AG10803 (cell line): ENCODE measurements around the gene FGFR2.

Experiments
- DNase-seq: peaks from one replicate; pipeline ENCODE4 v3.0.0; 2010; ENCODE audit warnings: low read depth
- H3K4me3 ChIP-seq: 2 replicates; pipeline ENCODE4 v1.5.1; 2011; ENCODE audit warnings: mild to moderate bottlenecking, low read length, control low read depth
- TF ChIP-seq, protein P1 (sequence below): conservative IDR thresholded peaks from 2 replicates; pipeline ENCODE4 v1.5.1; 2011; ENCODE audit warnings: mild to moderate bottlenecking, low read length, control low read depth, inconsistent platforms

The FGFR2 gene

DNA sequence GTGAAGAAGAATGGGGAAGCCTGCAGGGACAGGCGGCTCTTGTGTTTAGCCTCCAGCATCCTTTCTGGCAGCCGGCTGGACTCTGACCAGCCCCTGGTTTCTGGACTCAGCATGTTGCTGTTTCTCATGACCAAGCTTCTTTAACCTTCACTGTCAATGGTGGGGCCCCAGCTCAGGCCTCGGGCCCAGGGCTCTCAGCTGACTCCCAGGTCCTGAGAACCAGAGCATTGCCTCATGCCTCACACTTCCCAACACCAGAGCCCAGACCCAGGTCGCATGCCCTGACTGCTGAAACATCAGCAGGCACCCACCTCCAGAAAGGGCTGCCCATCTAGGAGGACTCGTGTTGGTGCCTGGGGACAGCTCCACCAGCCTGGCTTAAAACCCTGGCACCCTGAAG is 34.8 kb upstream of the FGFR2 start:
- TF ChIP-seq, protein P1, sequence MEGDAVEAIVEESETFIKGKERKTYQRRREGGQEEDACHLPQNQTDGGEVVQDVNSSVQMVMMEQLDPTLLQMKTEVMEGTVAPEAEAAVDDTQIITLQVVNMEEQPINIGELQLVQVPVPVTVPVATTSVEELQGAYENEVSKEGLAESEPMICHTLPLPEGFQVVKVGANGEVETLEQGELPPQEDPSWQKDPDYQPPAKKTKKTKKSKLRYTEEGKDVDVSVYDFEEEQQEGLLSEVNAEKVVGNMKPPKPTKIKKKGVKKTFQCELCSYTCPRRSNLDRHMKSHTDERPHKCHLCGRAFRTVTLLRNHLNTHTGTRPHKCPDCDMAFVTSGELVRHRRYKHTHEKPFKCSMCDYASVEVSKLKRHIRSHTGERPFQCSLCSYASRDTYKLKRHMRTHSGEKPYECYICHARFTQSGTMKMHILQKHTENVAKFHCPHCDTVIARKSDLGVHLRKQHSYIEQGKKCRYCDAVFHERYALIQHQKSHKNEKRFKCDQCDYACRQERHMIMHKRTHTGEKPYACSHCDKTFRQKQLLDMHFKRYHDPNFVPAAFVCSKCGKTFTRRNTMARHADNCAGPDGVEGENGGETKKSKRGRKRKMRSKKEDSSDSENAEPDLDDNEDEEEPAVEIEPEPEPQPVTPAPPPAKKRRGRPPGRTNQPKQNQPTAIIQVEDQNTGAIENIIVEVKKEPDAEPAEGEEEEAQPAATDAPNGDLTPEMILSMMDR: no peak
- no peak for DNase-seq
- no peak overlapping the region for H3K4me3 ChIP-seq

DNA sequence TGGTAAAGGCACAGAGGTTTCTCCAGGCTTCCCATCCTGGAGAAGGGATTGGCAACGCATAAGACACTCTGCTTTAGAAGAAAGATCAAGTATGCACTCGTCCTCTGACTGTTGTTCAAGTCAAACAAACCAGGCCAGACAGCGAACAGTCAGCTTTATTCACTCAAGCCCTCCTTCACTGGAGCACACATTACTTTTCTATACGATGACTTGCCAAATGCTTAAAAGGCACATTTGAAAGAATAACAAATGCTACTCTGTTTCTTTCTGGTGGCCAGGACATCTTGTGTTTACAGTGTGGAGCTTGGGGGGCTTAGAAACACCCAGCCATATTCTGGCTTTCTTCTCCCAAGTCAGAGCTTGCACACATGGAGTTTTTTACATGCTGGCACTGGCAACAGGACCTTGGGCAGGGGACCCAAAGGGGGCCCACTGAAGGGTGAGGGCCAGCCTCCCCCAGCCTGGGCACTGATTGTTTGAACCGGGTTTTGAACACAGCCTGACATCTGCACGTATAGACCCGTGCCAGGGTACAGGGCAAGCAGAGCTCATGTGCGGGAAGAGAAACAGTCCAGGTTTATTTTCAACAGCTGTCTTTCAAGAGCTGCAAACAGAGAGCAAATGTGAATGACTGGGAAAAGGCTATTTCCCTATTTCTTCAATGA is 33.3 kb upstream of the FGFR2 start:
- TF ChIP-seq, protein P1: no peak
- DNase-seq: no peak

DNA sequence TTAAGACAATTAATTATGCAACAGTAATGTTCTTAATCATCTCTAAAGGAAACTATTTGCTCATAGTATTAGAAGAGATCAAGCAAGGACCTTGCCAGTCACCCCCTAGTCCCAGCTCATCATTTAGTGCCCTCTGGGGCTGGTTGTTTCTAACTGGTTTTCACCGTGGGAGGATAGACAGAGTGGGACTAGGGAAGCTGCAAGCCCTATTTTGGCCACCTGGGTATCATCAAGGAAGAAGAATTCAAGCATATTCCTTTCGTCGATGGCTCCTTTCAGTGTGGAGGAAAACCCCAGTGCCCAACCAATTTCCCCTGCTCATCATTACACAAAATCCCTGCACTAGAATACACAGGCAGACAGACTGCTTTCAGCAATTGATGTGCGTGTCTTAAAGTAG is 30.6 kb upstream of the FGFR2 start:
- no peak overlapping the region for H3K4me3 ChIP-seq
- TF ChIP-seq, protein P1: no peak
- no peak for DNase-seq

More for the DNA sequence above, 33.3 kb upstream of the FGFR2 start:
- no peak overlapping the region for H3K4me3 ChIP-seq

DNA sequence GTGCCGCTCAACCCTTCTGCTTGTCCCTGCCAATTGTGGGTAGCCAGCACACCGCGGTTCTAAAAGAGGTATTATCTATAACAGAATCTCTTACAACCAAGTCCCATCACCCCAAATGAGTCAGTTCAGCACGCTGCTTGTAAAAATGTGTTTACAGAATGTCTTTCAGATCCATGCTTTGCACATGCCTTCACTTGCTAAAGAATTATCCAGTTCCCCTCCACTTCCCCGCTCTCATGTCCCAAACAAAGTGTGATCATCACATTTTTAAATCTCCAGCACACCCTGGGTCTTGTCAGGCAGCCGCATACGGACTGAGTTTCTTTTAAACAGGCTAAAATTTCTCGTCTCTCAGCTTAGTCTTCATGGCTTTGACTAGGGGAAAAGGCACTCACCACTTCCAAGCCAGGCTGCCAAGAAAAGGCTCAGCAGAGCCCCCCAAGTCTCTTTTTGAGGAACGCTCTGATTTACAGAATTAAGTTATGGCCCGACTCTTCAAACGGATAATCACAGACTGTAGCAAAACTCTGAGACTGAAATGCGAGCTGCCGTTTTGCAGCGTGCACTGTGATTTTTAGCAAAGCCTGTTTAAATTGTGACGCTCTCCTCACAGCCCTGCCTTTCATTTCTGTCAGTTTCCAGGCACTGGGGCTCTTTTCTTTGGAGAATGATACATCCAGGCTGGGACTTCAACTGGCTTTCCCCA is 29.8 kb upstream of the FGFR2 start:
- H3K4me3 ChIP-seq: peak overlapping the region; percentile 5; the same call in 1 of the 2 replicates
- TF ChIP-seq, protein P1: no peak

DNA sequence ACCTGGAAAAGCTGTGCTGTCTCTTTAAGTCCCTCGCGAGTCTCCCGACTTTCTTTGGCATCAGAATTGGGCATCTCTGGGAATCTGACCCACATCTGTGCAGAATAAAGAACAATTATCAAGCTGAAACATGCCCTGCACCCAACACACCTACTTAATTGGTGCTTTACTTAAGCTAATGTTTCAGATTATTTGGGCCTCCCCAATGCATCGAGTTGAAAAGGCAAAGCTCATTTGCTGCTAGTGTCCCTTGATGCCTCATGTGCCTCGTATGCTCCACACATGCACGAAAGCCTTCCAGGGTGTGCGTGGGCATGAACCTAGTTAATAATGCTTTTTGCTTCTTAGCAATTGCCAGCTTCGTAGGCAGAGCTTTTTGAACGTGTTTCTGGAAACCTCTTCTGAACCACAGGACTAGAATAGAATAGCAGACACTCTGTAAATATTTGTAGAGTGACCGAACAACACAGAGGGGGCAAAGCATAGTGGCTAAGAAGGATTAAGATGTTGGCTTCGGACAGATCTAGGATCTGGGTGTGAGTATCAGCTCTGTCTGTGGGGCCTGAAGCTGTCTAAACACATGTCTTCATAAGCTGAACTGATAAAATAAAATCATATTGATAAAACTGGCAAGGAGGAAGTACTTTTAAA is 26.7 kb upstream of the FGFR2 start:
- DNase-seq: no peak
- H3K4me3 ChIP-seq: no peak overlapping the region
- TF ChIP-seq, protein P1: no peak

More for the DNA sequence above, 29.8 kb upstream of the FGFR2 start:
- peak; percentile 5 for DNase-seq

DNA sequence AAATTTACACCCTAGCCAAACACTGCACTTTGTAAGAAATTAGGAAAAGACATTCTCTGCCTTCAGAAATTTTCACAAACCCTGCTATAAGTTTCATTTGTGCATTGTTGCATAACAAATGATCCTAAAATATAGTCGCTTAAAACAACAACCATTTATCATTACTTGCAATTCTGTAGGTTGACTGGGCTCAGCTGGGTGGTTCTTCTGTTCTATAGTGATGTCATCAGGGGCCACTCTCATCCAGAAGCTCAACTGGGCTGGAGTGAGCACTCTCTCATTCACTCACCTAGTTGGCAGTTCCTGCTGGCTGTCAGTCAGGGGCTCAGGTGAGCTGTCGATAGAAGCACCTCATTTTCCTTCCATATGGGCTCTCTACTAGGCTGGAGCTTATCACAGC is 20.7 kb upstream of the FGFR2 start:
- TF ChIP-seq, protein P1: no peak
- no peak overlapping the region for H3K4me3 ChIP-seq
- no peak for DNase-seq

DNA sequence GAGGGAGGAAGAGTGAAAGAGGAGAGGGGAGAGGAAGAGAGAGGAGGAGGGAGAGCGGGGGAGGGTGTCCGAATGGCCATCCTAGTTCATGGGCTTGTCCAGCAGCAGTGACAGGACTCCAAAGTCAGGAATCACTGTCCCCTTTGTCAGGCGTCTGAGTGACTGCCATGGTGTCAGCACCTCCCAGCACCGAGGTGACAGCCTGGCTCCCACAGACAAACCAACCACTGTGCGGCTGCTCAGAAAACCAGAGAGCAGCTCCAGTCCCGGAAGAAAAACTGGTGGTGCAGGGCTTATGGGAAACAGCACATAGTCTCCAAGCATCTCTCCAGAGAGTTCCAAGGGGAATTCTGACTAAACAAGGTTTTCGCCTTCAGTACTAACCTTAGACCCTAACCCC is 18.9 kb upstream of the FGFR2 start:
- H3K4me3 ChIP-seq: no peak overlapping the region
- DNase-seq: no peak
- TF ChIP-seq, protein P1: no peak
